ENCODE measurements around the gene FAHD2A.
"Not testable (repeated sequence)": the region's sequence is repeated elsewhere in the genome, so short reads cannot be mapped to it uniquely, and the experiment has no call there.

FAHD2A gene

DNA sequence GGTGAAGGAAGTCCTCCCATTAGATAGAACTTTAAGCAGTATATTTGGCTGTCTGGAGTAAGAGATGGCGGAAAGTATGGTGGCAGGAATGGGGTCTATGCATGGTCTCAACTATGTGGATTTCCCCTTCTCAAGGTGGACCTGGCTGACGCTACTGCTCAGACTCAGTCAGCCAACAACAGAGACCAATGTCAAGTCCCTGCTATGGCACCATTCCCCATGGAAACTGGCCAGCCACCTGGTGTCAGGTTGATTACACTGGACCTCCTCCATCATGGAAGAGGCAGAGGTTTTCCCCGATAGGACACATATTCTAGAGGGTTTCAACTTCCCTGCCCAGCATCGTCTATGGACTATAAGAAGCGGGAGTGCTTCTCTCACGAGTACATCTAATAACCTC lies 8.6 kb upstream of the FAHD2A start:
- Histone ChIP-seq H3K9me2 (replicated peaks; ENCODE audit: insufficient read depth, low read length) (no peaks in the 10 kb centered on the region), H3K27me3 (ENCODE audit: low read length) (no peaks in the 10 kb centered on the region), H3K36me3 (ENCODE audit: low read length) (no peaks in the 10 kb centered on the region), H3K9me3 (ENCODE audit: insufficient read depth, low read length) (no peaks in the 10 kb centered on the region), H3K79me2 (ENCODE audit: insufficient read depth, low read length) (no peaks in the 10 kb centered on the region), H4K20me1 (ENCODE audit: low read depth, low read length) (no peaks in the 10 kb centered on the region), H3K4me2 (ENCODE audit: low read depth, low read length, poor library complexity, severe bottlenecking) (no peak overlapping the region), H3F3A (ENCODE audit: insufficient read depth) (no peaks in the 10 kb centered on the region), H3K4me3 (ENCODE audit: insufficient read depth, low read length, poor library complexity, severe bottlenecking) (no peak overlapping the region), H3K9ac (ENCODE audit: low read length) (no peak overlapping the region), H2AFZ (ENCODE audit: low read depth, low read length, severe bottlenecking) (no peak overlapping the region), H3K27ac (ENCODE audit: low read depth, low read length) (no peak overlapping the region)
- TF ChIP-seq EZH2phosphoT487 (conservative IDR thresholded peaks at IDR 0.05; ENCODE audit: low read length), result no peak
- TF ChIP-seq, protein P1, sequence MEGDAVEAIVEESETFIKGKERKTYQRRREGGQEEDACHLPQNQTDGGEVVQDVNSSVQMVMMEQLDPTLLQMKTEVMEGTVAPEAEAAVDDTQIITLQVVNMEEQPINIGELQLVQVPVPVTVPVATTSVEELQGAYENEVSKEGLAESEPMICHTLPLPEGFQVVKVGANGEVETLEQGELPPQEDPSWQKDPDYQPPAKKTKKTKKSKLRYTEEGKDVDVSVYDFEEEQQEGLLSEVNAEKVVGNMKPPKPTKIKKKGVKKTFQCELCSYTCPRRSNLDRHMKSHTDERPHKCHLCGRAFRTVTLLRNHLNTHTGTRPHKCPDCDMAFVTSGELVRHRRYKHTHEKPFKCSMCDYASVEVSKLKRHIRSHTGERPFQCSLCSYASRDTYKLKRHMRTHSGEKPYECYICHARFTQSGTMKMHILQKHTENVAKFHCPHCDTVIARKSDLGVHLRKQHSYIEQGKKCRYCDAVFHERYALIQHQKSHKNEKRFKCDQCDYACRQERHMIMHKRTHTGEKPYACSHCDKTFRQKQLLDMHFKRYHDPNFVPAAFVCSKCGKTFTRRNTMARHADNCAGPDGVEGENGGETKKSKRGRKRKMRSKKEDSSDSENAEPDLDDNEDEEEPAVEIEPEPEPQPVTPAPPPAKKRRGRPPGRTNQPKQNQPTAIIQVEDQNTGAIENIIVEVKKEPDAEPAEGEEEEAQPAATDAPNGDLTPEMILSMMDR (IDR thresholded peaks at IDR 0.05; ENCODE audit: insufficient read depth, low read length, poor library complexity, severe bottlenecking), result no peak

DNA sequence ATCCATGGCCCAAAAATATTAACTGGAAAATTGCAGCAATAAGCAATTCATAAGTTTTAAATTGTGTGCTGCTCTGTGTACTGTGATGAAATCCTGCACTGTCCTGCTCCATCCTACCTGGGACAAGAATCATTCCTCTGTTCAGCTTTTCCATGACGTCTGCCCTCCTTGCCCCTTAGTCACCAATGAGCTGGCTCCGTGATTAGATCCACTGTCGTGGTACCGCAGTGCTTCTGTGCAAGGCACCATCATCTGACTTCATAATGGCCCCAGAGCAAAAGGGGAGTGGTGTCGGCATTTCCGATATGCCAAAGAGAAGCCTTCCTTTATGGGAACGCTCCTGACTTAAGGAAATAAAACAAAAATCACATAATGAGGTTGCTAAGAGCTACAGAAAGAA lies 3.4 kb upstream of the FAHD2A start:
- H3K79me2 ChIP-seq (ENCODE audit: insufficient read depth, low read length), result no peaks in the 10 kb centered on the region; the same call in 1 of the 2 replicates
- H3K9me2 ChIP-seq (replicated peaks; ENCODE audit: insufficient read depth, low read length), result no peaks in the 10 kb centered on the region
- H3K4me2 ChIP-seq (ENCODE audit: low read depth, low read length, poor library complexity, severe bottlenecking), result no peak overlapping the region
- no peak for TF ChIP-seq EZH2phosphoT487 (conservative IDR thresholded peaks at IDR 0.05; ENCODE audit: low read length)
- TF ChIP-seq, protein P1 (IDR thresholded peaks at IDR 0.05; ENCODE audit: insufficient read depth, low read length, poor library complexity, severe bottlenecking), result no peak
- no peak overlapping the region for H3K27ac ChIP-seq (ENCODE audit: low read depth, low read length)
- H3K9ac ChIP-seq (ENCODE audit: low read length), result no peak overlapping the region
- no peaks in the 10 kb centered on the region for H3K9me3 ChIP-seq (ENCODE audit: insufficient read depth, low read length)
- H3K27me3 ChIP-seq (ENCODE audit: low read length), result no peaks in the 10 kb centered on the region
- no peak overlapping the region for H2AFZ ChIP-seq (ENCODE audit: low read depth, low read length, severe bottlenecking)
- no peaks in the 10 kb centered on the region for H4K20me1 ChIP-seq (ENCODE audit: low read depth, low read length)
- no peaks in the 10 kb centered on the region for H3K36me3 ChIP-seq (ENCODE audit: low read length)
- H3K4me3 ChIP-seq (ENCODE audit: insufficient read depth, low read length, poor library complexity, severe bottlenecking), result no peak overlapping the region
- H3F3A ChIP-seq (ENCODE audit: insufficient read depth), result no peaks in the 10 kb centered on the region

DNA sequence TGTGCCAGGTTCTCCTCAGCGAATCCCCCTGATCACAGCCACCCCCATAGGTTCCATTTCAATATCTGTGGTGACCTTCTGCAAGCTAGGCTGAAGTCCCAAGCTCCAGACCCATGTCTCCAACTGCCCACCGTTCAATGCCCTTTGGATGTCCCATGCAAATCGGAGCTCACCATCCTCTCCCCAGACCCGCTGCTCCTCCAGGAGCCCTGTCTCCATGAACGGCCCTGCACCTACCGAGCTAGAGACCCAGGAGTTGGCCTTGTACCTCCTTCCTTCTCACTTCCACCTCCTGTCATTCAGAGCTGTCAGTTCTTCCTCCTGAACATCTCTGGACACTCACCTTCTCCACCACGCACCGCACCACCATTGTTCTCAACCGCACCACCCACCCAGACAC lies 1.0 kb upstream of the FAHD2A start:
- no peaks in the 10 kb centered on the region for H3K27me3 ChIP-seq (ENCODE audit: low read length)
- no peaks in the 10 kb centered on the region for H3K9me2 ChIP-seq (replicated peaks; ENCODE audit: insufficient read depth, low read length)
- H3K36me3 ChIP-seq (ENCODE audit: low read length), result no peaks in the 10 kb centered on the region
- H3K79me2 ChIP-seq (ENCODE audit: insufficient read depth, low read length), result no peaks in the 10 kb centered on the region; the same call in 1 of the 2 replicates
- TF ChIP-seq, protein P1 (IDR thresholded peaks at IDR 0.05; ENCODE audit: insufficient read depth, low read length, poor library complexity, severe bottlenecking), result no peak
- no peak for TF ChIP-seq EZH2phosphoT487 (conservative IDR thresholded peaks at IDR 0.05; ENCODE audit: low read length)
- peak overlapping the region; percentile 68 for H3K9ac ChIP-seq (ENCODE audit: low read length)
- H3K4me2 ChIP-seq (ENCODE audit: low read depth, low read length, poor library complexity, severe bottlenecking), result peak overlapping the region; percentile 50
- H2AFZ ChIP-seq (ENCODE audit: low read depth, low read length, severe bottlenecking), result no peak overlapping the region
- H3K27ac ChIP-seq (ENCODE audit: low read depth, low read length), result no peak overlapping the region
- H3K4me3 ChIP-seq (ENCODE audit: insufficient read depth, low read length, poor library complexity, severe bottlenecking), result peak overlapping the region; percentile 78
- no peaks in the 10 kb centered on the region for H3K9me3 ChIP-seq (ENCODE audit: insufficient read depth, low read length)
- H3F3A ChIP-seq (ENCODE audit: insufficient read depth), result no peaks in the 10 kb centered on the region
- H4K20me1 ChIP-seq (ENCODE audit: low read depth, low read length), result no peaks in the 10 kb centered on the region

DNA sequence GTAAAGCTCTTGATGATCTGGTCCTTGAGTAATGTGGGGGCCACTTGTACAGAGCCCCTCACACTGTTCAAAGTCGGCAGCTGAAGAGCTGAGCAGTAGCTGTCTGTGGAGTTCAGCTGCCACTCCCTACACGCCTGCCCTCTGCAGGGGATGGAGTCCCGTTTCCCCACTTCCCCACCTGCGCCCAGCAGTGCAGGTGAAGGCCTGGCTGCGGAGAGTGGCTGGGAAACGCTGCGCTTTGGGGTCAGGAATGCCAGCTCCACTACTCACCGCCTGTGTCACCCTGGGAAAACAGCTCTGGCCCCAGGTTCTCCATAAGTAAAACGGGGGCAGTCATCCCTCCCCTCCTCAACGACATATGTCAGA lies 521 bp upstream of the FAHD2A start:
- H3K27me3 ChIP-seq (ENCODE audit: low read length); H3K9me3 ChIP-seq (ENCODE audit: insufficient read depth, low read length); H3K79me2 ChIP-seq (ENCODE audit: insufficient read depth, low read length); H3K36me3 ChIP-seq (ENCODE audit: low read length); H3K9me2 ChIP-seq (replicated peaks; ENCODE audit: insufficient read depth, low read length); H3F3A ChIP-seq (ENCODE audit: insufficient read depth); H4K20me1 ChIP-seq (ENCODE audit: low read depth, low read length); H3K27ac ChIP-seq (ENCODE audit: low read depth, low read length): not testable (repeated sequence)
- Histone ChIP-seq H3K4me2 (ENCODE audit: low read depth, low read length, poor library complexity, severe bottlenecking) (peak overlapping the region; percentile 50), H3K9ac (ENCODE audit: low read length) (peak overlapping the region; percentile 68), H3K4me3 (ENCODE audit: insufficient read depth, low read length, poor library complexity, severe bottlenecking) (peak overlapping the region; percentile 78), H2AFZ (ENCODE audit: low read depth, low read length, severe bottlenecking) (peak overlapping the region; percentile 98)
